Esophagus muscularis mucosa (tissue), 3 donors: ENCODE data around the gene KCNQ4.

Source experiments
- CTCF ChIP-seq, 3 experiments: fragments of 200-600 bp in 2 of 3; fragments of 450-650 bp in 1 of 3; sonication (generic) in 2 of 3; IDR thresholded peaks; one replicate each; pipeline ENCODE4 v1.5.1; 2017 to 2019; ENCODE audit warnings: antibody characterized with exemption in 3 of 3, mild to moderate bottlenecking in 2 of 3, moderate library complexity in 1 of 3
- POLR2A ChIP-seq: fragments of 450-650 bp; IDR thresholded peaks from one replicate; pipeline ENCODE4 v1.6.1; 2017; ENCODE audit warnings: antibody characterized with exemption, moderate library complexity, mild to moderate bottlenecking, low read depth

GRCh38 chr1:40736085-40736531 is 47.5 kb upstream of the KCNQ4 start:
- no peak for TF ChIP-seq CTCF (IDR thresholded peaks at IDR 0.05)
- TF ChIP-seq POLR2A, result no peak
